ENCODE data around the gene NUF2. TPM values are rescaled to one million over a fixed set of nuclear protein-coding genes. Genes with fewer than 3 reads are reported as not detected.

Gene NUF2
- total RNA-seq (2014; rRNA removed) (35.6 and 62.1 TPM in 2 replicates), Bru-seq, nascent RNA (percentile 74 among the genes with signal in this experiment), BruChase-seq, experiment 1, labeled RNA remaining after a 6-hour chase (percentile 59 among the genes with signal in this experiment), BruChase-seq, experiment 2, labeled RNA remaining after a 2-hour chase (percentile 44 among the genes with signal in this experiment)
- long read RNA-seq, transcript NUF2-201 (14 exons, 1,969 nt), result major isoform, 6 of 18 reads
- long read RNA-seq, partial matches to known transcripts, result 4 of 18 reads
- long read RNA-seq, other reads (novel, unspliced or antisense), result 7 of 18 reads

DNA sequence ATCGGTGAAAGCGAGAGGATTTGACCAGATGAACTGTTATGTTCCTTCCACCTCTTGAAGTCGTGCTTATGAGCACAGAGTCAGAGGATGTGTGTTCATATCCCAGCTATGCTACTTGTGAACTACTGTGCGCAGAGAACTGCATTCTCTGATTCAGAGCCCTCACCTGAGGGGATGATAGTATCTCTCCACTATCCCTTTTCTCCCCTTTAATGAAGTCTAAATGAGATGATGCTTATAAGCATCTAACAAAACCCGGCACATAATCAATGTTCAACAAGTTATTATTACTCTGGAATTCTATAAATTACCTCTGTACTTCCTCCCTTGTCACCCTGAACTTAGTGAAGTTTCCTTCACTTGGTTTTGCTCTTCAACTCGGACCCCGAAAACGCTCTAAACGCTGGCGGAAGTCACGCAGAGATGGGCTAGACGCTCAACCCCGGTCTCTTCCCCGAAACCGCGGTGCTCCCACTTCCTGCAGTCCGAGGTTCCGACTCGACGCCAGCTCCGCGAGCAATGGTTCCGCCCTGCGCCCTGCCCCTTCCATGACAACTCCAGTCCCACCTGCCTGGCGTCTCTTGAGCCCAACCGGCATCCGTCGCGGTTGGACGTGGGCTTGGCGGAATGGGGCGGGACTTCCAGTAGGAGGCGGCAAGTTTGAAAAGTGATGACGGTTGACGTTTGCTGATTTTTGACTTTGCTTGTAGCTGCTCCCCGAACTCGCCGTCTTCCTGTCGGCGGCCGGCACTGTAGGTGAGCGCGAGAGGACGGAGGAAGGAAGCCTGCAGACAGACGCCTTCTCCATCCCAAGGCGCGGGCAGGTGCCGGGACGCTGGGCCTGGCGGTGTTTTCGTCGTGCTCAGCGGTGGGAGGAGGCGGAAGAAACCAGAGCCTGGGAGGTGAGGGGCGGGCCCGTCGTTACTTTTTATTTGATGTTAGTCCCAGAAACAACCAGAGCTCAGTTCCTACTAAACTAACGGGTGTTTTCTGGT, at the start of gene NUF2:
TSS of gene NUF2 (plus strand) at position 644 of the 995 bp plus-strand sequence. CDS start 4,098 bp downstream, outside the sequence.
- TSS peak; percentile 87 for BruUV-seq (replicated peaks)
- H3K79me2 ChIP-seq (ENCODE audit: low read length), result peaks cover 55% of the 10 kb centered on the region

DNA sequence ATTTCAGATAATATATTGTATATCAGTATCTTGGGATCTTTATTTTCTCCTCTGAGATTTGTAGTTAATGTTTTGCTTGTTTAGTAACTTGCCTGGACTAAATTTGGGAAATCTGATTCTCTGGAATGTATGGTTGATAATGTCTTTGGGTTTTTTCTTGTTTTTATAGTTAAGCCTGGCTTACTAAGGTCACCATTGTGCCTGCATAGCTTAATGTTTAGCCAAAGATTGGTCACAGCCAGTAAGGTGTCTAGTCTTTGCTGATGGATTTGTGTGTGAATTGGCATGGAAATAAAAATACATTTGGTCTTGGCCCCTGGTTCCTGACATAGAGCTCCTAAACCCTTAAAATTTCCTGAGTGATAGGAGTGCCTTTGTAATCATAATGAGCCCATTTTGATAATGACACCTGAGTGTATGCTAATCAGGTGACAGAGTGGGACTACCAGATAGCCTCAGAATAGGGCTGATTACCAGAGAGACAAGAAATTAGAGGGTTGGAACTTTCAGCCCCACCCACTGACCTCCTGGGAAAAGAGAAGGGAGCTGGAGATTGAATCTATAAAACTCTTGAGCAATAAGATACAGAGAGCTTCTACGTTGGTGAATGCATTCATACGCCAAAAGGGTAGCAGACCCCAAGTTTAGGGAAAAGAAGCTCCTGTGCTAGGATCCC, 47.9 kb upstream of the NUF2 start:
- Histone ChIP-seq H4K20me1 (ENCODE audit: low read length) (no peaks in the 10 kb centered on the region), H3K36me3 (ENCODE audit: low read depth, low read length) (peaks cover 17% of the 10 kb centered on the region), H3K79me2 (ENCODE audit: low read length) (no peaks in the 10 kb centered on the region), H2AFZ (ENCODE audit: low read length) (no peak overlapping the region), H3F3A (ENCODE audit: low read length, unreplicated experiment) (no peaks in the 10 kb centered on the region), H3K9me2 (replicated peaks; ENCODE audit: low read length) (no peaks in the 10 kb centered on the region), H3K4me2 (ENCODE audit: low read length) (no peak overlapping the region), H3K9me3 (ENCODE audit: low read length) (peaks cover 10% of the 10 kb centered on the region), H3K9ac (ENCODE audit: low read length) (no peak overlapping the region), H3K27me3 (ENCODE audit: low read length) (no peaks in the 10 kb centered on the region), H3K27ac (ENCODE audit: low read length) (no peak overlapping the region), H3K4me3 (ENCODE audit: low read length) (no peak overlapping the region), H3K4me1 (ENCODE audit: insufficient read depth, low read length) (no peaks in the 10 kb centered on the region)
- DNase-seq (no peak), ATAC-seq (no peak)
- ChIA-PET CTCF (no interaction called here), POLR2A (ENCODE audit: unreplicated experiment) (interaction anchor here (0.5 kb wide), 1 partner anchor 43 kb away, joined by 5 read pairs; no protein-coding TSS in a partner anchor)
- no peak for TF ChIP-seq EZH2 (IDR thresholded peaks at IDR 0.05; ENCODE audit: low read length, unreplicated experiment)
- intact Hi-C loops (cut with micrococcal nuclease), result no loop called here
- BruUV-seq (replicated peaks), result no TSS peak

More for the DNA sequence above, at the start of gene NUF2:
- peak; percentile 92 for ATAC-seq
- peak within 1 kb of the TSS; percentile 89 for H3K27ac ChIP-seq (ENCODE audit: low read length)
- DNase-seq, result peak; percentile 99
- TF ChIP-seq EZH2phosphoT487 (IDR thresholded peaks at IDR 0.05; ENCODE audit: borderline replicate concordance, low read length) (no peak), EZH2 (IDR thresholded peaks at IDR 0.05; ENCODE audit: low read length, unreplicated experiment) (no peak)
- TF ChIP-seq, protein P1, sequence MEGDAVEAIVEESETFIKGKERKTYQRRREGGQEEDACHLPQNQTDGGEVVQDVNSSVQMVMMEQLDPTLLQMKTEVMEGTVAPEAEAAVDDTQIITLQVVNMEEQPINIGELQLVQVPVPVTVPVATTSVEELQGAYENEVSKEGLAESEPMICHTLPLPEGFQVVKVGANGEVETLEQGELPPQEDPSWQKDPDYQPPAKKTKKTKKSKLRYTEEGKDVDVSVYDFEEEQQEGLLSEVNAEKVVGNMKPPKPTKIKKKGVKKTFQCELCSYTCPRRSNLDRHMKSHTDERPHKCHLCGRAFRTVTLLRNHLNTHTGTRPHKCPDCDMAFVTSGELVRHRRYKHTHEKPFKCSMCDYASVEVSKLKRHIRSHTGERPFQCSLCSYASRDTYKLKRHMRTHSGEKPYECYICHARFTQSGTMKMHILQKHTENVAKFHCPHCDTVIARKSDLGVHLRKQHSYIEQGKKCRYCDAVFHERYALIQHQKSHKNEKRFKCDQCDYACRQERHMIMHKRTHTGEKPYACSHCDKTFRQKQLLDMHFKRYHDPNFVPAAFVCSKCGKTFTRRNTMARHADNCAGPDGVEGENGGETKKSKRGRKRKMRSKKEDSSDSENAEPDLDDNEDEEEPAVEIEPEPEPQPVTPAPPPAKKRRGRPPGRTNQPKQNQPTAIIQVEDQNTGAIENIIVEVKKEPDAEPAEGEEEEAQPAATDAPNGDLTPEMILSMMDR (conservative IDR thresholded peaks at IDR 0.05; ENCODE audit: low read depth, low read length), result no peak
- intact Hi-C loops (cut with micrococcal nuclease), result loop anchor here (1.0 to 2.0 kb wide), 2 partner anchors 63 to 473 kb away; no protein-coding TSS in a partner anchor
- H3K4me3 ChIP-seq (ENCODE audit: low read length), result peak within 1 kb of the TSS; percentile 92
- H3K4me1 ChIP-seq (ENCODE audit: insufficient read depth, low read length), result peaks cover 23% of the 10 kb centered on the region
- H3K9ac ChIP-seq (ENCODE audit: low read length), result peak within 1 kb of the TSS; percentile 88
- H3K4me2 ChIP-seq (ENCODE audit: low read length), result peak within 1 kb of the TSS; percentile 96
- peak within 1 kb of the TSS; percentile 91 for H2AFZ ChIP-seq (ENCODE audit: low read length)
- no peaks in the 10 kb centered on the region for H3K9me3 ChIP-seq (ENCODE audit: low read length)
- ChIA-PET CTCF (interaction anchor here (0.6 to 0.8 kb wide), 5 partner anchors 16 to 546 kb away, joined by 3 to 5 read pairs (median 4); no protein-coding TSS in a partner anchor), POLR2A (ENCODE audit: unreplicated experiment) (interaction anchor here (1.0 kb wide), 1 partner anchor 37 kb away, joined by 7 read pairs; no protein-coding TSS in a partner anchor)
- no peaks in the 10 kb centered on the region for H4K20me1 ChIP-seq (ENCODE audit: low read length)
- H3F3A ChIP-seq (ENCODE audit: low read length, unreplicated experiment), result no peaks in the 10 kb centered on the region
- H3K9me2 ChIP-seq (replicated peaks; ENCODE audit: low read length), result no peaks in the 10 kb centered on the region
- H3K27me3 ChIP-seq (ENCODE audit: low read length), result no peaks in the 10 kb centered on the region
- H3K36me3 ChIP-seq (ENCODE audit: low read depth, low read length), result peaks cover 2% of the 10 kb centered on the region; the same call in 1 of the 2 replicates

DNA sequence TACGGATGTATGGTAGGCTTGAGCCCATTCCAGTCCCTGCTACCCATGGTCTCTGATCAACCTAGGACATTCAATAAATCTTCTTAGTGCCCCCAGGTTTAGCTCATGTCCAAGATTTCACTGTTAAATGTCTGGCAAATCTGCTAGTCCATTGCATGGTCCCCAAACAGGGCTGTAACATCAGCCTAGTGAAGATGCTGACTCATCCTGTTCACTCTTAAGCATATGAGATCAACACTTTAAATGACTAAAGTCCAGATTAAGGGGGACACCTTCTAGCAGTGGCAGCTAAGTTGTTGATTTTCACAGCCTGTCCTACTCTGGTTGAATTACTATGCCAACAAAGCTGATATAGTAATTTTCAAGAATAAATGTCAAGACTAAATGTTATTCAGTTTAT, 46.5 kb upstream of the NUF2 start:
- CTCF ChIA-PET, result no interaction called here
- no peaks in the 10 kb centered on the region for H3F3A ChIP-seq (ENCODE audit: low read length, unreplicated experiment)
- H3K9ac ChIP-seq (ENCODE audit: low read length), result no peak overlapping the region
- H3K4me3 ChIP-seq (ENCODE audit: low read length), result no peak overlapping the region
- H4K20me1 ChIP-seq (ENCODE audit: low read length), result no peaks in the 10 kb centered on the region
- no peak for DNase-seq
- no peaks in the 10 kb centered on the region for H3K27me3 ChIP-seq (ENCODE audit: low read length)
- H3K27ac ChIP-seq (ENCODE audit: low read length), result no peak overlapping the region
- POLR2A ChIA-PET (ENCODE audit: unreplicated experiment), result no interaction called here
- no peaks in the 10 kb centered on the region for H3K79me2 ChIP-seq (ENCODE audit: low read length)
- no peak overlapping the region for H3K4me2 ChIP-seq (ENCODE audit: low read length)
- H2AFZ ChIP-seq (ENCODE audit: low read length), result no peak overlapping the region
- BruUV-seq (replicated peaks), result no TSS peak
- no peak for ATAC-seq
- no peaks in the 10 kb centered on the region for H3K4me1 ChIP-seq (ENCODE audit: insufficient read depth, low read length)
- H3K36me3 ChIP-seq (ENCODE audit: low read depth, low read length), result peaks cover 19% of the 10 kb centered on the region
- H3K9me3 ChIP-seq (ENCODE audit: low read length), result peaks cover 18% of the 10 kb centered on the region
- H3K9me2 ChIP-seq (replicated peaks; ENCODE audit: low read length), result no peaks in the 10 kb centered on the region
- TF ChIP-seq EZH2 (IDR thresholded peaks at IDR 0.05; ENCODE audit: low read length, unreplicated experiment), result no peak
- TF ChIP-seq, protein P1 (conservative IDR thresholded peaks at IDR 0.05; ENCODE audit: low read depth, low read length), result no peak
- TF ChIP-seq EZH2phosphoT487 (IDR thresholded peaks at IDR 0.05; ENCODE audit: borderline replicate concordance, low read length), result no peak
- intact Hi-C loops (cut with micrococcal nuclease), result no loop called here

All from PC-3 (cell line).